CD14-positive monocyte (primary cell): ENCODE measurements around the gene SLC6A6. TPM values are rescaled to one million over a fixed set of nuclear protein-coding genes. Genes with fewer than 3 reads are reported as not detected.
A peak's percentile ranks its signal among the peaks of the same experiment; 100 is the strongest.

Experiments used
- DNase-seq, 3 donors: peaks; one replicate each; pipeline ENCODE4 v3.0.0-alpha.2; 2011 to 2022
- H2AFZ ChIP-seq: 2 replicates; pipeline ENCODE4 v1.6.0; 2012; ENCODE audit warnings: mild to moderate bottlenecking, low read depth, low read length, inconsistent platforms; ENCODE audit not compliant: insufficient read depth, poor library complexity, severe bottlenecking
- H3K27ac ChIP-seq, 2 donors: 1 replicate in 1 of 2; 2 replicates in 1 of 2; pipeline ENCODE4 v1.5.1; 2012 to 2013; ENCODE audit warnings: low read length in 2 of 2, control low read depth in 1 of 2, inconsistent platforms in 1 of 2, low read depth in 1 of 2, mild to moderate bottlenecking in 1 of 2
- H3K27me3 ChIP-seq, 2 donors: one replicate each; pipeline versions ENCODE4 v1.6.0 to v1.6.1; 2011 to 2013; ENCODE audit warnings: low read length in 2 of 2; ENCODE audit not compliant: control insufficient read depth in 2 of 2, insufficient read depth in 2 of 2
- H3K36me3 ChIP-seq, 2 donors: replicated peaks in 1 of 2; 1 replicate in 1 of 2; 2 replicates in 1 of 2; pipeline versions ENCODE4 v1.5.1 to v1.6.1; 2012 to 2013; ENCODE audit warnings: low read length in 2 of 2, control low read depth in 1 of 2, inconsistent platforms in 1 of 2, mild to moderate bottlenecking in 1 of 2; ENCODE audit not compliant: insufficient read depth in 2 of 2, control insufficient read depth in 1 of 2
- H3K4me1 ChIP-seq, 2 donors: 1 replicate in 1 of 2; 2 replicates in 1 of 2; pipeline versions ENCODE4 v1.5.1 to v1.6.1; 2012 to 2013; ENCODE audit warnings: low read length in 2 of 2, control low read depth in 1 of 2, inconsistent platforms in 1 of 2, mild to moderate bottlenecking in 1 of 2, moderate library complexity in 1 of 2; ENCODE audit not compliant: insufficient read depth in 2 of 2, control insufficient read depth in 1 of 2
- H3K4me2 ChIP-seq: replicated peaks from 2 replicates; pipeline ENCODE3; 2012; ENCODE audit warnings: low read length, moderate library complexity, mild to moderate bottlenecking; ENCODE audit not compliant: poor library complexity, severe bottlenecking; ENCODE audit errors: extremely low read depth
- H3K4me3 ChIP-seq, 3 experiments: fragments of 200-600 bp in 1 of 3; sonication (generic) in 1 of 3; replicated peaks in 1 of 3; 1 replicate in 2 of 3; 2 replicates in 1 of 3; pipeline ENCODE4 v1.5.1; 2011 to 2013; ENCODE audit warnings: low read length in 3 of 3, mild to moderate bottlenecking in 3 of 3, control low read depth in 2 of 3, low read depth in 2 of 3, inconsistent platforms in 1 of 3, moderate library complexity in 1 of 3
- H3K79me2 ChIP-seq: 2 replicates; pipeline ENCODE4 v1.6.0; 2012; ENCODE audit warnings: mild to moderate bottlenecking, control low read depth, inconsistent platforms, low read length, moderate library complexity; ENCODE audit not compliant: insufficient read depth
- H3K9ac ChIP-seq: 2 replicates; pipeline ENCODE4 v1.6.0; 2017; ENCODE audit warnings: low read length, mild to moderate bottlenecking; ENCODE audit not compliant: insufficient read depth, poor library complexity, severe bottlenecking
- H3K9me3 ChIP-seq, 2 donors: replicated peaks in 1 of 2; 1 replicate in 1 of 2; 2 replicates in 1 of 2; pipeline versions ENCODE4 v1.5.1 to v1.6.1; 2012 to 2013; ENCODE audit warnings: low read length in 2 of 2, control low read depth in 1 of 2; ENCODE audit not compliant: control insufficient read depth in 1 of 2, insufficient read depth in 1 of 2
- H4K20me1 ChIP-seq: 2 replicates; pipeline ENCODE4 v1.6.0; 2012; ENCODE audit warnings: mild to moderate bottlenecking, low read length, control low read depth, moderate library complexity; ENCODE audit not compliant: insufficient read depth
- H3K27ac Mint-ChIP-seq, 7 donors: one replicate each; pipeline ENCODE4 v1.8.0; 2020; ENCODE audit warnings: mild to moderate bottlenecking in 7 of 7, mixed read lengths in 7 of 7, moderate library complexity in 6 of 7, inconsistent platforms in 2 of 7
- H3K27me3 Mint-ChIP-seq, 3 donors: one replicate each; pipeline ENCODE4 v1.8.0; 2021 to 2022; ENCODE audit warnings: low read depth in 3 of 3, mild to moderate bottlenecking in 3 of 3, mixed read lengths in 3 of 3, moderate library complexity in 3 of 3, inconsistent platforms in 1 of 3
- H3K36me3 Mint-ChIP-seq, 2 donors: one replicate each; pipeline ENCODE4 v1.8.0; 2020; ENCODE audit warnings: mixed read lengths in 2 of 2, inconsistent platforms in 1 of 2, mild to moderate bottlenecking in 1 of 2
- H3K4me1 Mint-ChIP-seq: one replicate; pipeline ENCODE4 v1.8.0; 2020; ENCODE audit warnings: mild to moderate bottlenecking, mixed read lengths
- H3K4me3 Mint-ChIP-seq, 2 donors: one replicate each; pipeline ENCODE4 v1.8.0; 2020; ENCODE audit warnings: mild to moderate bottlenecking in 2 of 2, mixed read lengths in 2 of 2, moderate library complexity in 1 of 2
- H3K9me3 Mint-ChIP-seq, 7 donors: one replicate each; pipeline ENCODE4 v1.8.0; 2020 to 2022; ENCODE audit warnings: mixed read lengths in 7 of 7, mild to moderate bottlenecking in 6 of 7, moderate library complexity in 6 of 7, inconsistent platforms in 2 of 7
- CTCF ChIP-seq: fragments of 200-600 bp; IDR thresholded peaks from one replicate; pipeline ENCODE4 v1.8.0; 2022; ENCODE audit warnings: antibody characterized with exemption, mild to moderate bottlenecking
- WGBS: methylation state at CpG from one replicate; pipeline ENCODE4 v1.1.5; 2013; ENCODE audit warnings: missing lambda C conversion rate; ENCODE audit not compliant: insufficient coverage; 5-methylcytosine and 5-hydroxymethylcytosine counted together
- intact Hi-C, 2 donors: fragments of 100-400 bp; cut with micrococcal nuclease; formaldehyde crosslinking; loops; one replicate each; pipeline versions ENCODE4 v1.15.0 to v1.15.1; 2023
- polyA plus RNA-seq, 3 donors: library from polyadenylated mRNA; depleted of rRNA in 1 of 3; unstranded in 2 of 3; stranded (reverse) in 1 of 3; fragments of 300-500 nt in 2 of 3; fragments of >200 nt in 1 of 3; fragmentation: Illumina TruSeq in 2 of 3; gene quantifications; 1 replicate in 2 of 3; 2 replicates in 1 of 3; pipeline ENCODE4 v1.2.3, GENCODE V29; 2012 to 2021

The SLC6A6 gene
- polyA plus RNA-seq, 3 donors: 18.4 to 136 (median 24.5) TPM

- peak in 1 of 3 donors; percentile 12 for DNase-seq
- Histone ChIP-seq H3K4me1 (no peaks in the 10 kb centered on the region), H3K9me3 (no peaks in the 10 kb centered on the region), H3K4me2 (no peak overlapping the region), H3K36me3 (peaks cover 98 to 100% of the 10 kb centered on the region in 2 donors), H3K27ac (peak overlapping the region in 1 of 2 donors; percentile 32), H4K20me1 (peaks cover 99% of the 10 kb centered on the region), H3K79me2 (no peaks in the 10 kb centered on the region), H3K9ac (no peak overlapping the region), H2AFZ (no peak overlapping the region), H3K4me3 (no peak overlapping the region), H3K27me3 (no peaks in the 10 kb centered on the region)
- no peaks in the 10 kb centered on the region for H3K9me3 Mint-ChIP-seq
- 88% methylated on average over 15 of the region's 23 CpGs for WGBS
- peak overlapping the region in 6 of 7 donors; percentile 15 to 90 (median 76) for H3K27ac Mint-ChIP-seq
- H3K27me3 Mint-ChIP-seq: peaks cover 0 to 2% (median 2%) of the 10 kb centered on the region in 3 donors
- TF ChIP-seq CTCF: no peak
- no peak overlapping the region for H3K4me3 Mint-ChIP-seq
- peaks cover 89 to 99% of the 10 kb centered on the region in 2 donors for H3K36me3 Mint-ChIP-seq
- intact Hi-C loops: no loop called here
- H3K4me1 Mint-ChIP-seq: peaks cover 17% of the 10 kb centered on the region
Observed at GRCh38 chr3:14453876-14454638, 51.7 kb downstream of the SLC6A6 start.

GRCh38 chr3:14454639-14455310, 52.4 kb downstream of the SLC6A6 start:
- intact Hi-C loops: no loop called here
- DNase-seq: no peak
- H3K9me3 Mint-ChIP-seq: no peaks in the 10 kb centered on the region
- no peak overlapping the region for H3K4me3 Mint-ChIP-seq
- Histone ChIP-seq H3K9me3 (no peaks in the 10 kb centered on the region), H3K79me2 (no peaks in the 10 kb centered on the region), H3K9ac (no peak overlapping the region), H3K27me3 (no peaks in the 10 kb centered on the region), H2AFZ (no peak overlapping the region), H4K20me1 (peaks cover 98% of the 10 kb centered on the region), H3K27ac (peak overlapping the region in 1 of 2 donors; percentile 15), H3K4me1 (no peaks in the 10 kb centered on the region), H3K36me3 (peaks cover 99 to 100% of the 10 kb centered on the region in 2 donors), H3K4me2 (no peak overlapping the region), H3K4me3 (no peak overlapping the region)
- peaks cover 92 to 99% of the 10 kb centered on the region in 2 donors for H3K36me3 Mint-ChIP-seq
- peak overlapping the region in 3 of 7 donors; percentile 53 to 90 (median 75) for H3K27ac Mint-ChIP-seq
- peaks cover 0 to 2% (median 2%) of the 10 kb centered on the region in 3 donors for H3K27me3 Mint-ChIP-seq
- 100% methylated on average over 5 of the region's 8 CpGs for WGBS
- TF ChIP-seq CTCF: no peak
- H3K4me1 Mint-ChIP-seq: peaks cover 17% of the 10 kb centered on the region
